ENCODE measurements around the gene CMBL.

- TF ChIP-seq, protein P1, sequence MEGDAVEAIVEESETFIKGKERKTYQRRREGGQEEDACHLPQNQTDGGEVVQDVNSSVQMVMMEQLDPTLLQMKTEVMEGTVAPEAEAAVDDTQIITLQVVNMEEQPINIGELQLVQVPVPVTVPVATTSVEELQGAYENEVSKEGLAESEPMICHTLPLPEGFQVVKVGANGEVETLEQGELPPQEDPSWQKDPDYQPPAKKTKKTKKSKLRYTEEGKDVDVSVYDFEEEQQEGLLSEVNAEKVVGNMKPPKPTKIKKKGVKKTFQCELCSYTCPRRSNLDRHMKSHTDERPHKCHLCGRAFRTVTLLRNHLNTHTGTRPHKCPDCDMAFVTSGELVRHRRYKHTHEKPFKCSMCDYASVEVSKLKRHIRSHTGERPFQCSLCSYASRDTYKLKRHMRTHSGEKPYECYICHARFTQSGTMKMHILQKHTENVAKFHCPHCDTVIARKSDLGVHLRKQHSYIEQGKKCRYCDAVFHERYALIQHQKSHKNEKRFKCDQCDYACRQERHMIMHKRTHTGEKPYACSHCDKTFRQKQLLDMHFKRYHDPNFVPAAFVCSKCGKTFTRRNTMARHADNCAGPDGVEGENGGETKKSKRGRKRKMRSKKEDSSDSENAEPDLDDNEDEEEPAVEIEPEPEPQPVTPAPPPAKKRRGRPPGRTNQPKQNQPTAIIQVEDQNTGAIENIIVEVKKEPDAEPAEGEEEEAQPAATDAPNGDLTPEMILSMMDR (IDR thresholded peaks at IDR 0.05), result no peak
- no peak for TF ChIP-seq POLR2A (IDR thresholded peaks at IDR 0.05)
Observed at GRCh38 chr5:10306114-10306513, 1.6 kb downstream of the CMBL start.

All from thyroid gland (tissue), 4 donors.